ENCODE data around the gene NCSTN.

Gene NCSTN

GRCh38 chr1:160401487-160401805 is 58.3 kb downstream of the NCSTN start:
- Histone ChIP-seq H3K27me3 (ENCODE audit: low read depth, low read length) (peaks cover 39% of the 10 kb centered on the region), H3K27ac (ENCODE audit: low read length) (no peak overlapping the region), H3K79me2 (ENCODE audit: low read length) (no peaks in the 10 kb centered on the region), H3K36me3 (replicated peaks; ENCODE audit: low read depth, low read length) (no peaks in the 10 kb centered on the region), H3K4me3 (ENCODE audit: low read length) (peak overlapping the region; percentile 78), H4K20me1 (ENCODE audit: insufficient read depth, low read length) (no peaks in the 10 kb centered on the region), H3K4me1 (ENCODE audit: low read length) (peaks cover 5% of the 10 kb centered on the region; the same call in 1 of the 2 replicates), H2AFZ (ENCODE audit: low read depth, low read length) (peak overlapping the region; percentile 47; the same call in 1 of the 2 replicates), H3K9me3 (ENCODE audit: insufficient read depth, low read length) (no peaks in the 10 kb centered on the region), H3K4me2 (ENCODE audit: low read length) (peak overlapping the region; percentile 69), H3K9ac (ENCODE audit: low read length) (peak overlapping the region; percentile 74; the same call in 1 of the 2 replicates)
- TF ChIP-seq EZH2phosphoT487 (IDR thresholded peaks at IDR 0.05; ENCODE audit: low read depth) (no peak), CTCF (IDR thresholded peaks at IDR 0.05; ENCODE audit: low read depth, low read length) (no peak)

GRCh38 chr1:160402001-160402795 is 59.0 kb downstream of the NCSTN start:
- H3K4me2 ChIP-seq (ENCODE audit: low read length) = no peak overlapping the region
- no peak overlapping the region for H3K4me3 ChIP-seq (ENCODE audit: low read length)
- no peaks in the 10 kb centered on the region for H3K79me2 ChIP-seq (ENCODE audit: low read length)

GRCh38 chr1:160403244-160403643 is 60.1 kb downstream of the NCSTN start:
- no peaks in the 10 kb centered on the region for H4K20me1 ChIP-seq (ENCODE audit: insufficient read depth, low read length)
- no peaks in the 10 kb centered on the region for H3K79me2 ChIP-seq (ENCODE audit: low read length)
- no peaks in the 10 kb centered on the region for H3K9me3 ChIP-seq (ENCODE audit: insufficient read depth, low read length)
- no peaks in the 10 kb centered on the region for H3K36me3 ChIP-seq (replicated peaks; ENCODE audit: low read depth, low read length)
- no peak overlapping the region for H2AFZ ChIP-seq (ENCODE audit: low read depth, low read length)
- no peak overlapping the region for H3K4me3 ChIP-seq (ENCODE audit: low read length)
- peaks cover 39% of the 10 kb centered on the region for H3K27me3 ChIP-seq (ENCODE audit: low read depth, low read length)
- no peak overlapping the region for H3K4me2 ChIP-seq (ENCODE audit: low read length)
- TF ChIP-seq EZH2phosphoT487 (IDR thresholded peaks at IDR 0.05; ENCODE audit: low read depth) (no peak), CTCF (IDR thresholded peaks at IDR 0.05; ENCODE audit: low read depth, low read length) (no peak)
- H3K27ac ChIP-seq (ENCODE audit: low read length) = no peak overlapping the region
- no peak overlapping the region for H3K9ac ChIP-seq (ENCODE audit: low read length)
- peaks cover 5% of the 10 kb centered on the region; the same call in 1 of the 2 replicates for H3K4me1 ChIP-seq (ENCODE audit: low read length)

More at GRCh38 chr1:160402001-160402795, 59.0 kb downstream of the NCSTN start:
- Histone ChIP-seq H3K27ac (ENCODE audit: low read length) (no peak overlapping the region), H3K4me1 (ENCODE audit: low read length) (peaks cover 5% of the 10 kb centered on the region; the same call in 1 of the 2 replicates), H3K9ac (ENCODE audit: low read length) (no peak overlapping the region), H2AFZ (ENCODE audit: low read depth, low read length) (no peak overlapping the region), H3K9me3 (ENCODE audit: insufficient read depth, low read length) (no peaks in the 10 kb centered on the region), H4K20me1 (ENCODE audit: insufficient read depth, low read length) (no peaks in the 10 kb centered on the region), H3K36me3 (replicated peaks; ENCODE audit: low read depth, low read length) (no peaks in the 10 kb centered on the region), H3K27me3 (ENCODE audit: low read depth, low read length) (peaks cover 39% of the 10 kb centered on the region)
- TF ChIP-seq EZH2phosphoT487 (IDR thresholded peaks at IDR 0.05; ENCODE audit: low read depth) (no peak), CTCF (IDR thresholded peaks at IDR 0.05; ENCODE audit: low read depth, low read length) (no peak)

GRCh38 chr1:160404094-160404493 is 60.9 kb downstream of the NCSTN start:
- no peaks in the 10 kb centered on the region for H3K9me3 ChIP-seq (ENCODE audit: insufficient read depth, low read length)
- H3K4me3 ChIP-seq (ENCODE audit: low read length) = no peak overlapping the region
- no peak overlapping the region for H3K27ac ChIP-seq (ENCODE audit: low read length)
- H3K36me3 ChIP-seq (replicated peaks; ENCODE audit: low read depth, low read length) = no peaks in the 10 kb centered on the region
- no peak overlapping the region for H2AFZ ChIP-seq (ENCODE audit: low read depth, low read length)
- H3K79me2 ChIP-seq (ENCODE audit: low read length) = no peaks in the 10 kb centered on the region
- H3K4me1 ChIP-seq (ENCODE audit: low read length) = peaks cover 5% of the 10 kb centered on the region; the same call in 1 of the 2 replicates
- no peak overlapping the region for H3K4me2 ChIP-seq (ENCODE audit: low read length)
- H3K27me3 ChIP-seq (ENCODE audit: low read depth, low read length) = peaks cover 39% of the 10 kb centered on the region
- H4K20me1 ChIP-seq (ENCODE audit: insufficient read depth, low read length) = no peaks in the 10 kb centered on the region
- TF ChIP-seq EZH2phosphoT487 (IDR thresholded peaks at IDR 0.05; ENCODE audit: low read depth) (no peak), CTCF (IDR thresholded peaks at IDR 0.05; ENCODE audit: low read depth, low read length) (no peak)
- H3K9ac ChIP-seq (ENCODE audit: low read length) = no peak overlapping the region

Data from OCI-LY3 (cell line).